HG02943 (cell line): Measurements from ENCODE around the gene ZNF587B.
"Not testable (repeated sequence)": the region's sequence is repeated elsewhere in the genome, so short reads cannot be mapped to it uniquely, and the experiment has no call there.

ENCODE experiments used
- ATAC-seq: cut with Tn5 transposase; IDR thresholded peaks from one replicate; pipeline ENCODE4 v1.9.1; 2021; ENCODE audit warnings: mild to moderate bottlenecking, low read depth, moderate library complexity; ENCODE audit not compliant: unreplicated experiment

ZNF587B gene

GRCh38 chr19:57817976-57818375 lies 12.1 kb upstream of the ZNF587B start:
- ATAC-seq: no peak

DNA sequence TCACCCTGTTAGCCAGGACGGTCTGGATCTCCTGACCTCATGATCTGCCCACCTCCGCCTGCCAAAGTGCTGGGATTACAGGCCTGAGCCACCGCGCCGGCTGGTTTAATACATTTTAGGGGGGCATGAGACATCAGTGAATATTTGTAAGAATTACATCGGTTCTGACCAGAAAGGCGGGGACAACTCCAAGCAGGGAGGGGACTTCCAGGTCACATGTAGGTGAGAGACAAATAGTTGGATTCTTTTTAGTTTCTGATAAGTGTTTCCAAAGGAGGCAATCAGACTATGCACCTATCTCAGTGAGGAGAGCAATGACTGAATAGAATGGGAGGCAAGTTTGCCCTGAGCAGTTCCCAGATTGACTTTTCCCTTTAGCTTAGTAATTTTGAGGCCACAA lies 11.7 kb upstream of the ZNF587B start:
- no peak for ATAC-seq

- ATAC-seq: peak; percentile 75
Observed at GRCh38 chr19:57819475-57820148, 10.5 kb upstream of the ZNF587B start.

DNA sequence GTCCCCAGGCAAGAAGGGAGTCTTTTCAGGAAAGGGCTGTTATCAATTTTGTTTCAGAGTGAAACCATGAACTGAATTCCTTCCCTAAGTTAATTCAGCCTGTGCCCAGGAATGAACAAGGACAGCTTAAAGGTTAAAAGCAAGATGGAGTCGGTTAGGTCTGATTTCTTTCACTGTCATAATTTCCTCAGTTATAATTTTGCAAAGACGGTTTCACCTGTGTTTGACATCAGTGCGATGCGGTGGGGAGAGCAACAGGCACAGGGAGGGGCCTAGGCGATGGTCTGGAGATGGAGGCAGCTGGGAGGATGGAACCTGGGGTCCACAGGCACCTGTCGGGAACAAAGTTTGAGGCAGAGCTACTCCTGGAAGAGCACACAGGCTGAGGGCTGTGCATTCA lies 9.5 kb upstream of the ZNF587B start:
- ATAC-seq: no peak

GRCh38 chr19:57821095-57821494 lies 9.0 kb upstream of the ZNF587B start:
- not testable (repeated sequence) for ATAC-seq

GRCh38 chr19:57821501-57821900 lies 8.6 kb upstream of the ZNF587B start:
- not testable (repeated sequence) for ATAC-seq

DNA sequence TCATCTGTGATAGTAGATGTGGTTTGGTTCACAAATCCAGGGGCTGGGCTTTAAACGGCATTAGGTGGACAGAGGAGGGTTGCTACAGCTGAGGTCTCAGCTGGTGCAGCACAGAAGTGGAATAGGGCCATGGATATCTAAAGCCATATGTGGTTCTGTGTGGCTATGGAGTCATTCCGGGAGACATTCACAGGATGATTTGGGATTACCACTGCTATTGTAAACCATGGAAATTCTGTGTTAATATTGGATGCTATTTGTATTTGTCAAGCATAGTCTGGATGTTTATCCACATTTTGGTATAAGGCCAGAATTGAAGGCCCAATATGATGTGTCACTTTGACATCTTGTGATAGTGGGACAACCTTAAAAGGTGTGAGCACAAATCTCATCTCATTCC lies 6.9 kb upstream of the ZNF587B start:
- ATAC-seq: not testable (repeated sequence)

DNA sequence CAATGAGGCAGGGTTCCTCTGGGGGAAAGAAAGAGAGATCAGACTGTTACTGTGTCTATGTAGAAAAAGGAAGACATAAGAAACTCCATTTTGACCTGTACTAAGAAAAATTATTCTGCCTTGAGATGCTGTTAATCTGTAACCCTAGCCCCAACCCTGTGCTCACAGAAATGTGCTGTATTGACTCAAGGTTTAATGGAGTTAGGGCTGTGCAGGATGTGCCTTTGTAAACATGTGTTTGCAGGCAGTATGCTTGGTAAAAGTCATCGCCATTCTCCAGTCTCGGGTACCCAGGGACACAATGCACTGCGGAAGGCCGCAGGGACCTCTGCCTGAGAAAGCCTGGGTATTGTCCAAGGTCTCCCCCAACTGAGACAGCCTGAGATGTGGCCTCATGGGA lies 6.5 kb upstream of the ZNF587B start:
- not testable (repeated sequence) for ATAC-seq

DNA sequence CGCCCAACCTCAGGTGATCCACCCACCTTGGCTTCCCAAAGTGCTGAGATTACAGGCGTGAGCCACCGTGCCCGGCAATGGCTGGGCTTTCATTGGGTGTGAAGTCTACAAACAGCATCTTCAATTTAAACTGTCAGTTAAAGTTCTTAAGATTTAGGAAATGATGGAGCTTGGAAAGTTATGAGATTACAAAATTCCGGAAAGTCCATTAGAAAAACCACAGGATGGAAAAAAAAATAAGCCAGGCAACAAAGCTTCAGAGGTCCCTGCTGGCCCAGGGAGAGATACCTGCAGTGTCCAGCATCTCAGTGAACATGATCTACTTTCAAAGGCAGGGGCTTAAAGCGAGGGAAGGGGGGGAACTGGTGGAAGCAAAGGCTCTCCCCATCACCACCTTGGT lies 4.6 kb upstream of the ZNF587B start:
- ATAC-seq: no peak

DNA sequence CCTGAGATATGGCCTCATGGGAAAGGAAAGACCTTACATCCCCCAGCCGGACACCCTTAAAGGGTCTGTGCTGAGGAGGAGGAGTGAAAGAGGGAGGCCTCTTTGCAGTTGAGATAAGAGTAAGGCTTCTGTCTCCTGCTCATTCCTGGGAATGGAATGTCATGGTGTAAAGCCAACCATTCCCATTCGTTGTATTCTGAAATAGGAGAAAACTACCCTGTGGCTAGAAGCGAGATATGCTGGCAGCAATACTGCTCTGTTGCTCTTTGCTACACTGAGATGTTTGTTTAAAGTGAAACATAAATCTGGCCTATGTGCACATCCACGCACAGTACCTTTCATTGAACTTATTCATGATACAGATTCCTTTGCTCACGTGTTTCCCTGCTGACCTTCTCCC lies 783 bp upstream of the ZNF587B start:
- no peak for ATAC-seq

DNA sequence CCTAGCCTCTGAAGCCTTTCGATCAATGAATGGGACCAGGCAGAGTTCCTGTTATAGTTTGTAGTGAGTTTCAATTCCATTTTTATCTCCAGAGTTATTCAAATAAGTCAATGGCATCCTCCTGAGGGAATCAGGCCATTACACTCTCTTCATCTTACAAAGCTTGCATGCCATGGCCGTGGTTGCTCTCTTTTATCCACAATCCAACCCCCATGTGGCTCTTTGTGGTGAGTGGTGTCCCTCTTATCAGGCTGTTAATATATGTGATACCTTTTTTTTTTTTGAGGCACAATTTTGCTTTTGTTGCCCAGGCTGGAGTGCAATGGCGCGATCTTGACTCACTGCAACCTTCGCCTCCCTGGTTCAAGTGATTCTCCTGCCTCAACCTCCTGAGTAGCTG lies 6.9 kb downstream of the ZNF587B start:
- not testable (repeated sequence) for ATAC-seq

DNA sequence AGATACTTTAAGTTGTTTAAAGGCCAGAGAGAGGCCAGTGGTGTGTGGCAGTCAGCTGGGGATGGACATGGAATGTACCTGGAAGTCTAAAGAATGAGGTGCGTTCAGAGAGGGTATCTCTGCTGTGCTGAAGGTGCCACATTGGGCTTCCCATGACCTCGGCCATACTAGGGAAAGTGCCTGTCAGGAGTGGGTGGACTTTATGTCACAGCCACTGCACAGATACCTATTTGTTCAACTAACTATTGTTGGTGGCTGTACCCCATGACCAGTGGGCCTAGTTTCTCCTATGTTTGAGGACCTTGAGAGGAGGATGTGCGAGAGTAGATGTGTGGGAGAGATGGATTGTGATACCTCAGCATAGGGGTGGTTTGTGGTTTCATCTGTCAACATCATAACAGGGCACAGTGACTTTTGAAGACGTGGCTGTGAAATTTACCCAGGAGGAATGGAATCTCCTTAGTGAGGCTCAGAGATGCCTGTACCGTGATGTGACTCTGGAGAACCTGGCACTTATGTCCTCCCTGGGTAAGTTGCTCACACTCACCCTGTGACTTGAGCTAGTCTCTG lies 8.6 kb downstream of the ZNF587B start:
- not testable (repeated sequence) for ATAC-seq

DNA sequence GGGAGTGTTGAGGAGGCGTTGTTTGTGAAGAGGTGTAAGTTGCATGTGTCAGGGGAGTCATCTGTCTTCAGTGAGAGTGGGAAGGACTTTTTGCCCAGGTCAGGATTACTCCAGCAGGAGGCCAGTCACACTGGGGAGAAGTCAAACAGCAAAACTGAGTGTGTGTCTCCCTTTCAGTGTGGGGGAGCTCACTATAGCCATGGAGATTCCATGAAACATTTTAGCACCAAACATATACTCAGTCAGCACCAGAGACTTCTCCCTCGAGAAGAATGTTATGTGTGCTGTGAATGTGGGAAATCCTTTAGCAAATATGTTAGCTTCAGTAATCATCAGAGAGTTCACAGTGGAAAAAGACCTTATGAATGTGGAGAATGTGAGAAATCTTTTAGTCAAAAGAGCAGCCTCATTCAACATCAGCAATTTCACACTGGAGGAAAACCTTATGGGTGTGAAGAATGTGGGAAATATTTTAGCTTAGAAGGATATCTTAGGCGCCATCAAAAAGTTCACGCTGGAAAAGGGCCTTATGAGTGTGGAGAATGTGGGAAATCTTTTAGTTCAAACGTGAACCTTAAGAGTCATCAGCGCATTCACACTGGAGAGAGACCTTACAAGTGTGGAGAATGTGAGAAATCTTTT lies 11.1 kb downstream of the ZNF587B start:
- ATAC-seq: no peak

GRCh38 chr19:57847164-57847563 lies 17.1 kb downstream of the ZNF587B start:
- not testable (repeated sequence) for ATAC-seq

DNA sequence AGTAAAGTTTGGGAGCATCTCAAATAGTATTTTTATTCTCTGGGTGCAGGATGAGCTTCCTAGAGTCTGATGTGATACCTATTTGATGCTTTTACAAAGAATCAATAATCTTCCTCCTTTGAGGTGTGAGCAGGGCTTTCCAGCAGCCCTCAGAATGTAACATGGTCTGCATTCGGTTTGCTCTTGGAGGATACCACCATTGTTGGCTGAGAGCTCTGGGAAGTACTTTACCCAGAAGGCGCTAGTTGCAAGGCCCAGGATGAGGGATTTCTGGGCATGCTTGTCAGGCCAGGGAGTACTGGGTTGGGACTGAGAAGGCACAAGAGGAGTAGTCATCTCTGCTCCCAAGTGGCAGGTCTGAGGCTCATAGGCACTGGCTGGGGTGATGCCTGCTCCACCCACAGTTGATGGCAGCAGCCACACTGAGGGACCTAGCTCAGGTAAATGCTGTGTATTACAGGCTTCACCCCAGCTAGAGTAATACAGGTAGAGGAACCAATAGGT lies 19.1 kb downstream of the ZNF587B start:
- ATAC-seq: not testable (repeated sequence)

DNA sequence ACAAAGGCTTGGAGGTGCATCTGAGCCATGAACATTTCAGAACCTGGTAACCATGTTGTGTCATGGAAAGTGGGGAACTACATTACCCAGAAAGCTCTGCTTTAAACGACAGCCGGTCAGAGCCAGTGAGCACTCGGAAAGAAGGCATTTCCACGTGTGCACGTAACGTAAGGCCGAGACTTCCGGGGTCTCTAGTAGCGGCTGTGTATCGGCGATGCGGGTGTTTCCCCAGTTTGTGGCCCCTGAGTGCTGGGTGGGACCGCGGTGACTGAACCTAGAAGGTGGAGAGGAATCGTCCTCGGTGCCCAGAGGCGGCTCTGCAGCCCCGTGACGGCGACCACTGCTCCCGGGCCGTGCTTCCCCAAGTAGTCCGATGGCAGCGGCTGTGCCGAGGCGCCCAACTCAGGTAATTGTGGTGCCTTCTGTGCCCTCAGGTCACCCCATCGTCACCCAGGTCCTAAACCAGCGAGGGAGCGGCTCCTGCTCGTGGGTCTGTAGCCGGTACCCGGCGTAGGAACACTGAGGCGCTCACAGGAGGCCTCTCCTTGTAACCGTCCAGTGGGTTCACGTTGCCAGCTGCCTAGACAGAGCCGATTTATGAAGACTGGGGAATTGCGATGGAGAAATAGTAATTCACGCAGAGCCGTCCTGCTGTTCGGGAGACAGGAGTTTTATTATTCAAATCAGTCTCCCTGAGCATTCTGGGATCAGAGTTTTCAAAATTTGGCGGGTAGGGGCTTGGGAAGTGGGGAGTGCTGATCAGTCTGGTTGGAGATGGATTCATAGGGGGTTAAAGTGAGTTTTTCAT lies 19.8 kb downstream of the ZNF587B start, which contains the start of gene ZNF587:
Gene ZNF587 (plus strand): TSS at position 194 of the 808 bp plus-strand sequence. CDS start 180 bp downstream, at position 374.
- ATAC-seq: not testable (repeated sequence)

DNA sequence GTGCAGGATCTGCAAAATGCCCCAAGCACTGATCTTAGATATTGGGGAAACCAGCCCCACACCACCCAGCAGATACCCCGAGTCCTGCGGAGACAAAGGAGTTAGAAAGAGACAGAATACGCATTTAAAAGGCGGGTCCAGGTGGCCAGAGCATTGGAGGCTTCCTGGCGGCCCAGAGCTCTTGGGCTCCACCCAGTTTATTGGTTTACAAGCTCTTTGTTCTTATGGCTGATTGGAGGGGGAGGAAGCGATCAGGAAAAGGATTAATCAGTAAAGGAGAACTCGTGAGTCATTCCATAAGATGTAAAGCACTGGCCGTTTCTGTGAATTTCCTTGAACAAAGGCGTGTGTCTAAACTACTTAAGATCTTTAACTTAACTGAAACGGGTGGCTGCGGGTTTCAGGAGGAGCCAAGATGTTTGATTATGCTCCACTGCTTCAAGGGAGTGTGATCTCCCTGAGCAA lies 20.5 kb downstream of the ZNF587B start:
- ATAC-seq: no peak

- not testable (repeated sequence) for ATAC-seq
Observed at GRCh38 chr19:57851812-57852603, 21.9 kb downstream of the ZNF587B start.

GRCh38 chr19:57854117-57854516 lies 24.0 kb downstream of the ZNF587B start:
- not testable (repeated sequence) for ATAC-seq

DNA sequence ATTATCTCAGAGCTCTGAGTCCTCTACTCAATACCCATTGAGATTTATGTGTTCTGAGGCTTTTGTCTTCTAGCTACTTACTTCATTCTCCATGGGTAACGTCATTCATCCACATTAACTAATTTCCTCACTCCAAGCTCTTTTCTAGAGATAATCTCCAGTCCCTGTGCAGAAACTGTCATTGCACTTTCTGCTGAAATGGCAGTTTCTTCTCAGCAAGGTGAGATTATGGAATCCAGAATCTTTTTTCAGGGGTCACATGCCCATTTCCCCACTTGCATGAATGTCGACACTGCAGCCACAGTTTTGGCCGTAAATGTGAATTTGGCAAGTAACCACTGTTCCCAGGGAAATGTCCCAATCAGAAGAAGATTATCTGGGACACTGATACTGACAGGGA lies 32.3 kb downstream of the ZNF587B start:
- not testable (repeated sequence) for ATAC-seq
